MM.1S (cell line): ENCODE data around the gene SCGB1D2.

Experiments used
- DNase-seq: peaks from one replicate; pipeline ENCODE4 v3.0.0-alpha.2; 2015
- H2AFZ ChIP-seq: fragments of 300-600 bp; sonication (generic); 2 replicates; pipeline ENCODE4 v1.6.0; 2016; ENCODE audit warnings: antibody characterized with exemption, low read length
- H3F3A ChIP-seq: fragments of 300-600 bp; sonication (generic); 2 replicates; pipeline ENCODE4 v1.6.1; 2016; ENCODE audit warnings: mild to moderate bottlenecking, antibody characterized with exemption, low read length, moderate library complexity, mixed read lengths; ENCODE audit not compliant: insufficient read depth
- H3K27ac ChIP-seq: fragments of 300-600 bp; sonication (generic); 2 replicates; pipeline ENCODE4 v1.5.1; 2016; ENCODE audit warnings: mild to moderate bottlenecking, low read length
- H3K27me3 ChIP-seq: fragments of 300-600 bp; sonication (generic); replicated peaks from 2 replicates; pipeline ENCODE4 v1.6.0; 2016; ENCODE audit warnings: low read length; ENCODE audit not compliant: insufficient read depth
- H3K36me3 ChIP-seq: fragments of 300-600 bp; sonication (generic); replicated peaks from 2 replicates; pipeline ENCODE4 v1.6.1; 2016; ENCODE audit warnings: mild to moderate bottlenecking, low read length, mixed read lengths; ENCODE audit not compliant: insufficient read depth
- H3K4me1 ChIP-seq: fragments of 300-600 bp; sonication (generic); 2 replicates; pipeline ENCODE4 v1.6.1; 2016; ENCODE audit warnings: low read length, mixed read lengths
- H3K4me2 ChIP-seq: fragments of 300-600 bp; sonication (generic); 2 replicates; pipeline ENCODE4 v1.6.0; 2016; ENCODE audit warnings: low read depth, low read length
- H3K4me3 ChIP-seq: fragments of 300-600 bp; sonication (generic); 2 replicates; pipeline ENCODE4 v1.5.1; 2016; ENCODE audit warnings: low read length, mixed read lengths
- H3K79me2 ChIP-seq: fragments of 300-600 bp; sonication (generic); 2 replicates; pipeline ENCODE4 v1.6.1; 2016; ENCODE audit warnings: mixed run types, low read length, mixed read lengths
- H3K9ac ChIP-seq: fragments of 300-600 bp; sonication (generic); 2 replicates; pipeline ENCODE4 v1.6.1; 2016; ENCODE audit warnings: low read length, mixed read lengths
- H3K9me2 ChIP-seq: fragments of 300-600 bp; sonication (generic); replicated peaks from 2 replicates; pipeline ENCODE4 v1.6.1; 2016; ENCODE audit warnings: mild to moderate bottlenecking, low read length, mixed read lengths; ENCODE audit not compliant: insufficient read depth
- H3K9me3 ChIP-seq: fragments of 300-600 bp; sonication (generic); replicated peaks from 2 replicates; pipeline ENCODE4 v1.6.1; 2016; ENCODE audit warnings: mild to moderate bottlenecking, low read length, mixed read lengths; ENCODE audit not compliant: insufficient read depth
- H4K20me1 ChIP-seq: fragments of 300-600 bp; sonication (generic); 2 replicates; pipeline ENCODE4 v1.6.1; 2016; ENCODE audit warnings: mild to moderate bottlenecking, low read length, moderate library complexity, mixed read lengths; ENCODE audit not compliant: insufficient read depth
- EZH2 ChIP-seq: fragments of 300-600 bp; sonication (generic); optimal IDR thresholded peaks from 2 replicates; pipeline ENCODE3; 2017; ENCODE audit warnings: low read depth, mild to moderate bottlenecking, antibody characterized with exemption, low read length, mixed read lengths
- EZH2phosphoT487 ChIP-seq: fragments of 300-600 bp; sonication (generic); IDR thresholded peaks from 2 replicates; pipeline ENCODE4 v1.6.1; 2018; ENCODE audit warnings: antibody characterized with exemption, low read length
- TF ChIP-seq, protein P1 (sequence below): fragments of 300-600 bp; sonication (generic); IDR thresholded peaks from 2 replicates; pipeline ENCODE4 v1.5.1; 2016; ENCODE audit warnings: antibody characterized with exemption, low read length, mixed read lengths

The SCGB1D2 gene

GRCh38 chr11:62223095-62223494, 18.9 kb upstream of the SCGB1D2 start:
- no peaks in the 10 kb centered on the region for H3K9me3 ChIP-seq
- H3K4me2 ChIP-seq = no peak overlapping the region
- DNase-seq = no peak
- H4K20me1 ChIP-seq = no peaks in the 10 kb centered on the region
- no peaks in the 10 kb centered on the region for H3K27me3 ChIP-seq
- peaks cover 8% of the 10 kb centered on the region; the same call in 1 of the 2 replicates for H3K4me1 ChIP-seq
- H2AFZ ChIP-seq = no peak overlapping the region
- no peaks in the 10 kb centered on the region for H3K9me2 ChIP-seq
- H3K79me2 ChIP-seq = no peaks in the 10 kb centered on the region
- H3K4me3 ChIP-seq = no peak overlapping the region
- no peaks in the 10 kb centered on the region for H3K36me3 ChIP-seq
- H3F3A ChIP-seq = no peaks in the 10 kb centered on the region
- H3K27ac ChIP-seq = no peak overlapping the region
- TF ChIP-seq, protein P1, sequence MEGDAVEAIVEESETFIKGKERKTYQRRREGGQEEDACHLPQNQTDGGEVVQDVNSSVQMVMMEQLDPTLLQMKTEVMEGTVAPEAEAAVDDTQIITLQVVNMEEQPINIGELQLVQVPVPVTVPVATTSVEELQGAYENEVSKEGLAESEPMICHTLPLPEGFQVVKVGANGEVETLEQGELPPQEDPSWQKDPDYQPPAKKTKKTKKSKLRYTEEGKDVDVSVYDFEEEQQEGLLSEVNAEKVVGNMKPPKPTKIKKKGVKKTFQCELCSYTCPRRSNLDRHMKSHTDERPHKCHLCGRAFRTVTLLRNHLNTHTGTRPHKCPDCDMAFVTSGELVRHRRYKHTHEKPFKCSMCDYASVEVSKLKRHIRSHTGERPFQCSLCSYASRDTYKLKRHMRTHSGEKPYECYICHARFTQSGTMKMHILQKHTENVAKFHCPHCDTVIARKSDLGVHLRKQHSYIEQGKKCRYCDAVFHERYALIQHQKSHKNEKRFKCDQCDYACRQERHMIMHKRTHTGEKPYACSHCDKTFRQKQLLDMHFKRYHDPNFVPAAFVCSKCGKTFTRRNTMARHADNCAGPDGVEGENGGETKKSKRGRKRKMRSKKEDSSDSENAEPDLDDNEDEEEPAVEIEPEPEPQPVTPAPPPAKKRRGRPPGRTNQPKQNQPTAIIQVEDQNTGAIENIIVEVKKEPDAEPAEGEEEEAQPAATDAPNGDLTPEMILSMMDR = no peak
- TF ChIP-seq EZH2phosphoT487 (no peak), EZH2 (no peak)
- no peak overlapping the region for H3K9ac ChIP-seq

GRCh38 chr11:62233730-62234129, 8.3 kb upstream of the SCGB1D2 start:
- H3K9me3 ChIP-seq = no peaks in the 10 kb centered on the region
- H3K9ac ChIP-seq = no peak overlapping the region
- no peaks in the 10 kb centered on the region for H3K4me1 ChIP-seq
- H4K20me1 ChIP-seq = no peaks in the 10 kb centered on the region
- H2AFZ ChIP-seq = no peak overlapping the region
- no peaks in the 10 kb centered on the region for H3K9me2 ChIP-seq
- no peaks in the 10 kb centered on the region; the same call in 1 of the 2 replicates for H3K27me3 ChIP-seq
- H3K36me3 ChIP-seq = no peaks in the 10 kb centered on the region
- H3F3A ChIP-seq = no peaks in the 10 kb centered on the region
- no peak overlapping the region for H3K27ac ChIP-seq
- TF ChIP-seq EZH2phosphoT487 (no peak), EZH2 (no peak)
- TF ChIP-seq, protein P1 = peak; percentile 26
- H3K4me3 ChIP-seq = no peak overlapping the region
- H3K79me2 ChIP-seq = no peaks in the 10 kb centered on the region
- H3K4me2 ChIP-seq = no peak overlapping the region
- DNase-seq = peak; percentile 37

GRCh38 chr11:62236187-62236586, 5.9 kb upstream of the SCGB1D2 start:
- Histone ChIP-seq H3F3A (no peaks in the 10 kb centered on the region), H3K4me1 (0 out of 2 replicates have a peak, but pooled peaks cover under 1% of the 10 kb centered on the region), H3K79me2 (no peaks in the 10 kb centered on the region), H2AFZ (no peak overlapping the region), H4K20me1 (no peaks in the 10 kb centered on the region), H3K27ac (no peak overlapping the region), H3K4me2 (no peak overlapping the region), H3K9ac (no peak overlapping the region), H3K4me3 (no peak overlapping the region), H3K36me3 (no peaks in the 10 kb centered on the region), H3K9me3 (no peaks in the 10 kb centered on the region), H3K27me3 (no peaks in the 10 kb centered on the region; the same call in 1 of the 2 replicates), H3K9me2 (no peaks in the 10 kb centered on the region)
- no peak for TF ChIP-seq EZH2phosphoT487
- no peak for TF ChIP-seq EZH2
- TF ChIP-seq, protein P1 = no peak
- no peak for DNase-seq
